ENCODE measurements around the gene CDC42EP3.

The CDC42EP3 gene

DNA sequence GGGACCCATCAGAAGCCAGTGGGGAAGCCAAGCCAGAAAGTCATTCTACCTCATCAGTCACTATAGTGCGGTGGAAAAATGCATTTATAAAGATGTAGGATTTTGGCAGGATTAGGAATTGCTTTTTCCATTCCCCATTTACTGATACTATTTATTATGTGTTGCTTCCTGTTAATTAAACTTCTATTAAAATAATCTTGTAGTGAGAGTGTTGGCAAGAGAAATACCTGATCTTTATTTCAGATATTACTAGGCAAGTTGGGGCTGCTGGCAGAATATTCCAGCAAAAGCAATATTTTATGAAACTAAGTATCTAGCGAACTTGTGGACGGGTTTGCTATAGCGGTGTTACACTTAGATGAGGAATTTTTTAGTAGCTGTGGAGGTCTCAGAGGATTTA is 23.9 kb upstream of the CDC42EP3 start:
- H3K27ac ChIP-seq: no peak overlapping the region

DNA sequence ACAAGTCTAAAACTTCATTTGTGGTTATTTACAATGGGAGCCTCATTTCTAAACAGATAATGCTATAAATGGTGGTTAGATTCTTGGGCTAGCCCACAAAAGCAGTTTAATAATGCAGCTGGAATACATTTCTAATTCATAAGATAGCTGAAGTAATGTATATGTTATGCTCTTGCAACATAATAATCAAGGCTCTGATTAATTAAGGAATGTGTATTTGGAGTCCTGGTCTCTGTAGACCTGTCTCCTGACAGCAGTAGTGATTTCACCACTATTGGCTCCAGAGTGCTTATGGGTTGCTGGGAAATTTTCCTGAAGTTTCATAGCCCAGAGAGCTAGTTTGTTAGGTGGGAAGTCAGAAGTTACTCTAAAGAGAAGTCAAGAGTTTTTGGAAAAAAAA is 21.3 kb upstream of the CDC42EP3 start:
- no peak for TF ChIP-seq ZFX (IDR thresholded peaks at IDR 0.05)
- TF ChIP-seq CTCF (conservative IDR thresholded peaks at IDR 0.05): no peak
- no peak overlapping the region for H3K27ac ChIP-seq

More for the DNA sequence above, 23.9 kb upstream of the CDC42EP3 start:
- TF ChIP-seq CTCF (conservative IDR thresholded peaks at IDR 0.05) (no peak), ZFX (IDR thresholded peaks at IDR 0.05) (no peak)

DNA sequence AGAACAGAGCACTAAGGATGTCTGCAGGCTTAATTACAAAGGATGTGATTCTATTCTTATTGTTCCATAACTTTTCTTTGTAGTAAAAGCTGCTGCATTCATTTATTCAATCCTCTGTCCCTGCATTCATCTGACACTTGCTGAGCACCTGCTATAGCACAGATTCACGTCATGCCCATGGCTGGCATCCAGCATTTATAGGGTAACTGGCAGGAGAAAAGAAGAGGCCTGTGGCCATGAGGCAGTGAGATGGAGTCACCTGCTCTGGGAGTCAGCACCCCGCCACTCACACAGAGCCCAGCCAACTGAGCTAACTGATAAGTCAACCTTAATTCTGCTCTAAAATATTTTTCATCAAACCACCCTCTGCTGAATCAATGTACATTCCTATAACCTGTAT is 18.3 kb upstream of the CDC42EP3 start:
- no peak for TF ChIP-seq ZFX (IDR thresholded peaks at IDR 0.05)
- no peak for TF ChIP-seq CTCF (conservative IDR thresholded peaks at IDR 0.05)
- no peak overlapping the region for H3K27ac ChIP-seq

GRCh38 chr2:37688771-37689468 is 17.5 kb upstream of the CDC42EP3 start:
- no peak overlapping the region for H3K27ac ChIP-seq
- no peak for TF ChIP-seq CTCF (conservative IDR thresholded peaks at IDR 0.05)
- TF ChIP-seq ZFX (IDR thresholded peaks at IDR 0.05): no peak

- no peak overlapping the region for H3K27ac ChIP-seq
- TF ChIP-seq CTCF (conservative IDR thresholded peaks at IDR 0.05) (no peak), ZFX (IDR thresholded peaks at IDR 0.05) (no peak)
These were observed 15.5 kb upstream of the CDC42EP3 start for GRCh38 chr2:37686792-37687526.

DNA sequence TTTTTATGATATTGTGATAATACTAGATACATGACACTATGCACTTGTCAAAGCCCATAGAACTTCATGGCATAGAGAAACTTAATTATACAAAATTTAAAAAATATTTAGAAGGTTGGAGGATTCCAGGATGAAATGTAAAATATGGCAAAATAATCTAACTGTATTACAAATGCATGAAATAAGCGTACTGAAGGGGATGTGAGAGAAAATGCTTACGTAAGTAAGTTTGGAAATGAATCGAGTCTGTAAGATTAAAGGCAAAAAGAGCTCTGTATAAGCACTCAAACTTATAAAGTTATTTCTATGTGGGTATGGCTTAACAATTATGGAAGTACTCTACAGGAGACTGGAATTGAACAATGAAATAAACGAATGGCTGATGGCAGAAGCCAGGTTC is 13.4 kb upstream of the CDC42EP3 start:
- TF ChIP-seq ZFX (IDR thresholded peaks at IDR 0.05): no peak
- TF ChIP-seq CTCF (conservative IDR thresholded peaks at IDR 0.05): no peak
- H3K27ac ChIP-seq: no peak overlapping the region

Data from C4-2B (cell line).